HTR-8/SVneo (cell line): Measurements from ENCODE around the gene PPM1E.
A peak's percentile ranks its signal among the peaks of the same experiment; 100 is the strongest.

ENCODE experiments used
- DNase-seq: peaks from one replicate; pipeline ENCODE4 v3.0.0; 2011; ENCODE audit warnings: low spot score, mixed read lengths; ENCODE audit not compliant: insufficient read length
- FAIRE-seq: peaks from 2 replicates; lab custom pipeline; 2011; peaks lifted over from hg19 to GRCh38; lab: Jason Lieb, UNC

The PPM1E gene

DNA sequence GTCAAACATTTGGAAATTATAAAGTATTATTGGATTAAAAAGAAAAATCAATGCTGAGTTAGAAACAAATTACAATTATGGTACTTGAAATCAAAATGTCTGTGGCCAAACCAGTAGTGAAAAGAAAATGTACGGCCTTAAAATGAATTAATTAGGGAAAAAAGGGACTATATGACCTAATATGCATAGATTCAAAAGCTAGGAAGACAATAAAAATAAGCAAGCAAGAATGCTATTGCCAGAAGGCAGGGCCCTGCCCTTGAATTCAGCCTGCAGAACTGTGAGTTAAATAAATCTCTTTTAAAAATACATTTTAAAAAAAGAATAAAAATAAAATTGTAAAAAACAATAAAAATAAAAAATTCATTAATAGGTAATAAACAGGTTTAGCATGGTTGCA, 262.4 kb downstream of the PPM1E start:
- FAIRE-seq: no peak
- DNase-seq: no peak

DNA sequence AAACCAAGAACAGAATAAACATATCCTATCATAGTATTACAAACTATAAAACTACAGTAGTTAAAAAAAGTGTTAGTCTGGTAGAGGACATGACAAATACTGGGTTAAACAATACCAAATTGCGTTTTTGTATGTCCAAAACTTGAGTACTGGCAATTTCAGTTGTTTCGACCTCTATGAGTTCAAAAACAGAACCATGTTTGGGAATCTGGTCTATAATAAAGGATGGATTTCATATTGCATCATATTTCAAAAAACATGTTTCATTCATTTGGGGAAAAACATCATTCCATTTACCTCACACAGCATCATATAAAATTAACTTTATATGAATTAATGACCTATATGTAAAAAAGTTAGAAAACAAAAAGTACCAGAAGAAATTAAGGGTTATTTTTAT, 269.3 kb downstream of the PPM1E start:
- FAIRE-seq: no peak
- no peak for DNase-seq

DNA sequence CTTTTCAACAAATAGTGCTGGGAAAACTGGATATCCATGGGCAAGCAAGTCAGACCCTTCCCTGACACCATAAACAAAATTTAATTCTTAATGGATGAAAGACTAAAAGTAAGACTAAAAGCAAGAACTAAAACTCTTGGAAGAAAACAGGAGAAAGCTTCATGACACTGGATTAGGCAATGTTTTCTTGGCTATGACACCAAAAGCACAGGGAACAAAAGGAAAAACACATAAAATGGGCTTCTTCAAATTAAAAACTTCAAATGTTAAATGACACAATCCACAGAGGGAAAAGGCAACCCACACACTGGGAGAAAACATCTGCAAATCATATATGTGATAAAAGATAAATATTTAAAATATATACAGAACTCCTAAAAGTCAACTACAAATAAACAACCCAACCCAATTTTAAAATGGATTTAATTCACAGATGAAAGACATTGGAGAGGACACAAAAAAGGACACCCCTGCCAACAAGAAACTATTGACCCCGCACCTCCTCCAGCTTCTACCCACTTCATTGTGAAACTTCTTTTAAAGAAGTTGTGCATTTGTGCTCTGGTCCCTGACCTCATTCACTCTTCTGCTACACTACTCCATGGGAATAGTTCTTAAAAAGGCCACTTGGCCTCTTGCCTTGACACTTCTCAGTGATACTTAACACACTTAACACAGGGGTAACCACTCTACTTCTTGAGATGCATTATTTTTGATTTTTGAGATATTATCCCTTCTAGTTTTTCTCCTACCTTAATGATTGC, 270.7 kb downstream of the PPM1E start:
- FAIRE-seq: peak; percentile 46
- no peak for DNase-seq

DNA sequence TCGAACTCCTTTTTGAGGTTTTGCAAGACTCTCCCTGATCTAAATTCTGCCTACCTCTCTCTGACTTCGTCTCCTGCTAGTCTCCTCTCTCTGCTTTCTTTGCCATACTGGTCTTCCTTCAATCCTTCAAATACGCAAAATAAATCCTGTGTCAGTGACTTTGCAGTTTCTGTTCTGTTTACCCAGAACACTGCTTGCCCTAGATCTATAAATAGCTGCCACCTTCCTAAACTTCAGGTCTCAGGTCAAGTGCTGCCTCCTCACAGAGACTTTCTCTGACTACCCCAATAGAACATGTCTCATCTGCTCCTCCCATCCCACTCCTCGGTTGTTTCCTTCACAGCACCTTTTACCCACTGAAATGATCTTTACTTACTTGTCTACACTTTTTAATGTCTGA, 272.1 kb downstream of the PPM1E start:
- FAIRE-seq: peak; percentile 77
- DNase-seq: no peak

DNA sequence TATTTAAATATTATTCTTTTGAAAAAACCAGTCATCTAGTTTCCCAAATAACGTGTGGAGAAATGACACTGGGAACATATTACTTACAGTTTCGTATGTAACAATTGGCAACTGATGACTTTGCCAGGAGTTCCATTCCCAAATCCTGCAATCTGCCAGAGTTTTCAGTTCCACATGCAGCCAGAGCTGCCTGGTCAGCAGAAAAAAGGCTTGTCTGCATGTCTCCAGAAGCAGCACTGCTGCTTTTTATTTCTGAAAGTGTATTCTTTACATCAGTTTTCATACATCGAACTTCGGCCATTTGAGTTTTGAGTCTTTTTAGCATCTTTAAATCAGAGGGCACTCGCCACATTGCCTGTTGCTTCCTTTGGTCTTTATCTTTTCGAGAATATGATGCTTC, 272.7 kb downstream of the PPM1E start:
- DNase-seq (no peak), FAIRE-seq (peak; percentile 16)

DNA sequence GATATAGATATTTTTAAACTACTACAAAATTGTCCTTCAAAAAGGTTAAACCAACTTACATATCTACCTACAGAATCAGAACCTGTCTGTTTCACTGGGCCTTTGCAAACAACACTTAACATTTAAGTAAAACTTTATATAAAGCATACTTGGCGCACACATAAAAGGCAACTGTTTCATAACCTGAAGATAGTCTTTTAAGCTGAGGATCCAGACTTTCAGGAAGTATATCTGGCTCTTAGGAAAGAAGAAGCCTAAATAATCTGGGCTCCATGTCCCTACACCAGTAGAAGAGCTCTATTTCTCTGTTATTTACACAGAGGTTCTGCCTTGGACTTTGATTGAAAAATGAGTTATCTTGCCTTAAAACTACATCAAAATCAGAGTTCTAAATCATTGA, 275.2 kb downstream of the PPM1E start:
- no peak for DNase-seq
- FAIRE-seq: no peak
